GM12878 (cell line): Measurements from ENCODE around the gene PRMT5. TPM values are rescaled to one million over a fixed set of nuclear protein-coding genes. Genes with fewer than 3 reads are reported as not detected.

Experiments used
- BHLHE40 ChIP-seq, 2 experiments: fragments of 450-650 bp in 1 of 2; IDR thresholded peaks; 2 replicates each; pipeline ENCODE4 v1.6.1; 2011 to 2017; ENCODE audit warnings: low read depth in 2 of 2, borderline replicate concordance in 1 of 2, improper control_type of control experiment in 1 of 2, low read length in 1 of 2, mild to moderate bottlenecking in 1 of 2
- CHD4 ChIP-seq: fragments of 200-600 bp; sonication (generic); IDR thresholded peaks from 2 replicates; pipeline ENCODE4 v1.6.1; 2016; ENCODE audit warnings: mild to moderate bottlenecking
- EED ChIP-seq: sonication (generic); IDR thresholded peaks from 2 replicates; pipeline ENCODE4 v1.6.1; 2016; ENCODE audit warnings: antibody characterized with exemption, low read depth
- MLLT1 ChIP-seq: fragments of 450-650 bp; IDR thresholded peaks from 2 replicates; pipeline ENCODE4 v1.6.1; 2016; ENCODE audit warnings: mild to moderate bottlenecking
- PAX8 ChIP-seq: fragments of 450-650 bp; IDR thresholded peaks from 2 replicates; pipeline ENCODE4 v1.6.1; 2017; ENCODE audit warnings: mild to moderate bottlenecking, moderate library complexity
- SMAD5 ChIP-seq: IDR thresholded peaks from 2 replicates; pipeline ENCODE4 v1.6.1; 2016; ENCODE audit warnings: antibody characterized with exemption, low read depth
- SMC3 ChIP-seq: IDR thresholded peaks from 2 replicates; pipeline ENCODE4 v1.6.1; 2011; ENCODE audit warnings: low read length, improper control_type of control experiment, borderline replicate concordance
- SUPT20H ChIP-seq: IDR thresholded peaks from 2 replicates; pipeline ENCODE4 v1.6.1; 2011; ENCODE audit warnings: low read depth, mild to moderate bottlenecking, low read length, moderate library complexity, borderline replicate concordance; ENCODE audit not compliant: control insufficient read depth
- ZSCAN29 ChIP-seq: fragments of 450-650 bp; IDR thresholded peaks from 2 replicates; pipeline ENCODE4 v1.6.1; 2017; ENCODE audit warnings: mild to moderate bottlenecking, moderate library complexity
- polyA plus RNA-seq, 11 experiments: library from polyadenylated mRNA; depleted of rRNA in 4 of 11; unstranded in 6 of 11; stranded (reverse) in 5 of 11; fragments of >200 nt; fragmentation: Nextera tagmentation in 4 of 11; fragmentation: Illumina TruSeq in 1 of 11; extraction: Ambion mirVana in 4 of 11; extraction: Trizol in 1 of 11; gene quantifications; 1 replicate in 1 of 11; 2 replicates in 10 of 11; pipeline versions ENCODE4 v1.2.1 to v1.2.3, GENCODE V29; 2011 to 2016; ENCODE audit warnings: inconsistent platforms in 2 of 11, missing spikeins in 2 of 11, low read depth in 1 of 11
- total RNA-seq, 4 experiments: library from RNA; depleted of rRNA in 3 of 4; stranded (reverse); fragments of >200 nt in 3 of 4; fragmentation: Illumina TruSeq in 1 of 4; extraction: Trizol in 1 of 4; gene quantifications; 2 replicates each; pipeline versions ENCODE4 v1.2.1 to v1.2.3, GENCODE V29; 2013 to 2021
- TF ChIP-seq, protein P1 (sequence below): fragments of 450-650 bp; IDR thresholded peaks from 2 replicates; pipeline ENCODE4 v1.6.1; 2018; ENCODE audit warnings: mild to moderate bottlenecking, low read depth, moderate library complexity; ENCODE audit not compliant: partially characterized antibody

PRMT5 gene
- total and polyA plus RNA-seq, 10 of the 15 experiments (the other 5 are each of a cell fraction or from before 2014, with no cell fraction given): 54.3 to 221 (median 111) TPM

DNA sequence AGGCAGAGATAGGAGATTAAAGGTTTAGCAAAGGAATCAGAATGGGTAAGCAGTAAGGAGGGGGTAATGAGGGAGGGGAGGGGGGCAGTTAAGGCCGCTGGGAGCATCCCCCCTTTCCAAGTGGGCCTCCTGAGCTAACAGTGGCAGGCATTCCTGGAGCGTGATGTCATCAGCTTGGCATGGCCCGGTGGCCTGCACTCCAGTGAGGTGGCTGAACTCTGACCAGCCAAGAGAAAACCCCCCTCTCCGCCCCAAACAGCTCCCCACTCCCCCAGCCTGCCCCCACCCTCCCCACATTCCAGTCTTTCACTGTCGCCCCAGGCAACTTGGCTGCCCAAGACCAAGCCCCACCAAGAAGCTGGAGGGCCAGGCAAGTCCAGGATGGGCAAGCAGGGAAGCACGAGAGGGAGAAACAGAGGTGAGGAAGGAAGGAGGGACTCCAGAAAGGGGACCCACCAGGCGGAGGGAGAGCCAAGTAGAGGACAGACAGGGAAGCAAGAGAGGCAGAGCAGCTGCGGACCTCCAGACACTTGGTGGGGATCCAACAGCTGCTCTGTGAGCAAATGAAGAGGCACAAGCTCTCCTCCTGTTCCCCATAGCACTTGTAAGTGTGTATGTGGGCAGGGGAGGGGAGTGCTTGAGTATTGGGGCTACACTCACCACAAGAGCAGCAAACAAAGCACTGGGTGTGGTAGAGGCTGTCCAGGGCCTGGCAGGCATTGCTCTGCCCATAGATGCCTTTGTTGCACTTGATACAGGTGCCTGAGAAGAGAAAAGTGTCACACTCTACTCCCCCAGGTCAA lies 48.7 kb upstream of the PRMT5 start (continued):
- TF ChIP-seq EED (no peak), PAX8 (no peak), SMAD5 (no peak), SUPT20H (no peak), MLLT1 (no peak), SMC3 (no peak), ZSCAN29 (no peak), CHD4 (no peak), BHLHE40 (IDR thresholded peaks at IDR 0.05; ENCODE audit: borderline replicate concordance in 1 of 2, low read depth in 2 of 2, low read length in 1 of 2) (no peak)
- TF ChIP-seq, protein P1, sequence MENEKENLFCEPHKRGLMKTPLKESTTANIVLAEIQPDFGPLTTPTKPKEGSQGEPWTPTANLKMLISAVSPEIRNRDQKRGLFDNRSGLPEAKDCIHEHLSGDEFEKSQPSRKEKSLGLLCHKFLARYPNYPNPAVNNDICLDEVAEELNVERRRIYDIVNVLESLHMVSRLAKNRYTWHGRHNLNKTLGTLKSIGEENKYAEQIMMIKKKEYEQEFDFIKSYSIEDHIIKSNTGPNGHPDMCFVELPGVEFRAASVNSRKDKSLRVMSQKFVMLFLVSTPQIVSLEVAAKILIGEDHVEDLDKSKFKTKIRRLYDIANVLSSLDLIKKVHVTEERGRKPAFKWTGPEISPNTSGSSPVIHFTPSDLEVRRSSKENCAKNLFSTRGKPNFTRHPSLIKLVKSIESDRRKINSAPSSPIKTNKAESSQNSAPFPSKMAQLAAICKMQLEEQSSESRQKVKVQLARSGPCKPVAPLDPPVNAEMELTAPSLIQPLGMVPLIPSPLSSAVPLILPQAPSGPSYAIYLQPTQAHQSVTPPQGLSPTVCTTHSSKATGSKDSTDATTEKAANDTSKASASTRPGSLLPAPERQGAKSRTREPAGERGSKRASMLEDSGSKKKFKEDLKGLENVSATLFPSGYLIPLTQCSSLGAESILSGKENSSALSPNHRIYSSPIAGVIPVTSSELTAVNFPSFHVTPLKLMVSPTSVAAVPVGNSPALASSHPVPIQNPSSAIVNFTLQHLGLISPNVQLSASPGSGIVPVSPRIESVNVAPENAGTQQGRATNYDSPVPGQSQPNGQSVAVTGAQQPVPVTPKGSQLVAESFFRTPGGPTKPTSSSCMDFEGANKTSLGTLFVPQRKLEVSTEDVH: no peak
